Fibroblast of lung (primary cell): Measurements from ENCODE around the gene SCGB2A2. TPM values are rescaled to one million over a fixed set of nuclear protein-coding genes. Genes with fewer than 3 reads are reported as not detected.

Experiments
- DNase-seq, 2 donors: peaks; one replicate each; pipeline versions ENCODE4 v3.0.0 to v3.0.0-alpha.2; 2010; ENCODE audit warnings: low read depth in 2 of 2
- H2AFZ ChIP-seq: 2 replicates; pipeline ENCODE4 v1.5.1; 2012; ENCODE audit warnings: low read length, control low read depth, inconsistent platforms
- H3K27ac ChIP-seq: 2 replicates; pipeline ENCODE4 v1.5.1; 2011; ENCODE audit warnings: low read length, control low read depth; ENCODE audit not compliant: insufficient read depth
- H3K27me3 ChIP-seq: 2 replicates; pipeline ENCODE4 v1.5.1; 2011; ENCODE audit warnings: mild to moderate bottlenecking, low read length; ENCODE audit not compliant: control insufficient read depth, insufficient read depth
- H3K36me3 ChIP-seq: 2 replicates; pipeline ENCODE4 v1.5.1; 2011; ENCODE audit warnings: low read length; ENCODE audit not compliant: control insufficient read depth, insufficient read depth
- H3K4me1 ChIP-seq: 2 replicates; pipeline ENCODE4 v1.5.1; 2011; ENCODE audit warnings: low read length; ENCODE audit not compliant: control insufficient read depth, insufficient read depth; ENCODE audit errors: extremely low read depth
- H3K4me2 ChIP-seq: 2 replicates; pipeline ENCODE4 v1.5.1; 2011; ENCODE audit warnings: low read length, control low read depth; ENCODE audit not compliant: insufficient read depth; ENCODE audit errors: extremely low read depth
- H3K4me3 ChIP-seq, 4 experiments: fragments of 200-600 bp in 1 of 4; sonication (generic) in 1 of 4; replicated peaks in 1 of 4; 2 replicates each; pipeline ENCODE4 v1.5.1; 2011 to 2016; ENCODE audit warnings: low read length in 4 of 4, low read depth in 3 of 4, mild to moderate bottlenecking in 3 of 4, control low read depth in 2 of 4, inconsistent platforms in 1 of 4, mixed read lengths in 1 of 4; ENCODE audit not compliant: insufficient read depth in 1 of 4; ENCODE audit errors: control extremely low read depth in 1 of 4
- H3K79me2 ChIP-seq: 2 replicates; pipeline ENCODE4 v1.5.1; 2012; ENCODE audit warnings: mild to moderate bottlenecking, low read length, inconsistent platforms; ENCODE audit not compliant: control insufficient read depth, insufficient read depth
- H3K9ac ChIP-seq: 2 replicates; pipeline ENCODE4 v1.5.1; 2011; ENCODE audit warnings: mild to moderate bottlenecking, low read length, control low read depth; ENCODE audit not compliant: insufficient read depth
- H3K9me3 ChIP-seq: 2 replicates; pipeline ENCODE4 v1.5.1; 2012; ENCODE audit warnings: low read depth, low read length; ENCODE audit not compliant: control insufficient read depth, insufficient read depth
- H4K20me1 ChIP-seq: 2 replicates; pipeline ENCODE4 v1.5.1; 2011; ENCODE audit warnings: low read length; ENCODE audit not compliant: control insufficient read depth, insufficient read depth; ENCODE audit errors: extremely low read depth
- CTCF ChIP-seq, 2 donors: IDR thresholded peaks in 1 of 2; conservative IDR thresholded peaks in 1 of 2; 1 replicate in 1 of 2; 2 replicates in 1 of 2; pipeline ENCODE4 v1.5.1; 2011 to 2012; ENCODE audit warnings: low read length in 2 of 2, control low read depth in 1 of 2, inconsistent platforms in 1 of 2, low read depth in 1 of 2, mild to moderate bottlenecking in 1 of 2
- EZH2 ChIP-seq: IDR thresholded peaks from 2 replicates; pipeline ENCODE4 v1.5.1; 2012; ENCODE audit warnings: low read length, control low read depth, mild to moderate bottlenecking; ENCODE audit errors: missing control alignments
- polyA plus RNA-seq, 2 donors: library from polyadenylated mRNA; depleted of rRNA in 1 of 2; stranded (reverse) in 1 of 2; unstranded in 1 of 2; fragments of >200 nt; gene quantifications; 2 replicates each; pipeline ENCODE4 v1.2.1, GENCODE V29; 2011 to 2012; ENCODE audit warnings: missing spikeins in 1 of 2
- total RNA-seq: library from RNA; depleted of rRNA; stranded (reverse); fragments of >200 nt; gene quantifications from 2 replicates; pipeline ENCODE4 v1.2.1, GENCODE V29; 2014

Gene SCGB2A2
- total and polyA plus RNA-seq, 2 donors (not counting 1 experiment from before 2014, with no cell fraction given), result not detected

GRCh38 chr11:62273284-62273683, 3.3 kb downstream of the SCGB2A2 start:
- Histone ChIP-seq H3K36me3 (no peaks in the 10 kb centered on the region), H3K4me1 (no peaks in the 10 kb centered on the region), H3K79me2 (no peaks in the 10 kb centered on the region), H3K4me2 (no peak overlapping the region), H3K9me3 (no peaks in the 10 kb centered on the region), H3K9ac (no peak overlapping the region), H3K27me3 (no peaks in the 10 kb centered on the region), H4K20me1 (no peaks in the 10 kb centered on the region), H3K27ac (no peak overlapping the region), H2AFZ (no peak overlapping the region), H3K4me3 (no peak overlapping the region)
- TF ChIP-seq CTCF (conservative IDR thresholded peaks at IDR 0.05 in 1 of 2, IDR thresholded peaks at IDR 0.05 in 1 of 2; ENCODE audit: low read depth in 1 of 2, low read length in 2 of 2) (no peak), EZH2 (no peak)
- no peak for DNase-seq

- Histone ChIP-seq H3K27me3 (no peaks in the 10 kb centered on the region), H2AFZ (no peak overlapping the region), H3K36me3 (no peaks in the 10 kb centered on the region), H3K79me2 (no peaks in the 10 kb centered on the region), H3K9ac (no peak overlapping the region), H3K4me3 (no peak overlapping the region), H3K27ac (no peak overlapping the region), H4K20me1 (no peaks in the 10 kb centered on the region), H3K9me3 (no peaks in the 10 kb centered on the region), H3K4me1 (no peaks in the 10 kb centered on the region), H3K4me2 (no peak overlapping the region)
- no peak for DNase-seq
- TF ChIP-seq CTCF (conservative IDR thresholded peaks at IDR 0.05 in 1 of 2, IDR thresholded peaks at IDR 0.05 in 1 of 2; ENCODE audit: low read depth in 1 of 2, low read length in 2 of 2) (no peak), EZH2 (no peak)
Observed at GRCh38 chr11:62273789-62274275, 3.9 kb downstream of the SCGB2A2 start.

- no peaks in the 10 kb centered on the region for H3K79me2 ChIP-seq
- no peak for TF ChIP-seq EZH2
- no peak for TF ChIP-seq CTCF (conservative IDR thresholded peaks at IDR 0.05 in 1 of 2, IDR thresholded peaks at IDR 0.05 in 1 of 2; ENCODE audit: low read depth in 1 of 2, low read length in 2 of 2)
- no peak for DNase-seq
- H3K9me3 ChIP-seq, result no peaks in the 10 kb centered on the region
- H4K20me1 ChIP-seq, result no peaks in the 10 kb centered on the region
- no peaks in the 10 kb centered on the region for H3K4me1 ChIP-seq
- no peak overlapping the region for H3K27ac ChIP-seq
- H2AFZ ChIP-seq, result no peak overlapping the region
- no peak overlapping the region for H3K4me3 ChIP-seq
- no peak overlapping the region for H3K4me2 ChIP-seq
- no peaks in the 10 kb centered on the region for H3K36me3 ChIP-seq
- H3K27me3 ChIP-seq, result no peaks in the 10 kb centered on the region
- H3K9ac ChIP-seq, result no peak overlapping the region
Observed at GRCh38 chr11:62280452-62280851, 10.5 kb downstream of the SCGB2A2 start.
